HCT116 (cell line): ENCODE results near the gene C1QTNF12. TPM values are rescaled to one million over a fixed set of nuclear protein-coding genes. Genes with fewer than 3 reads are reported as not detected.

Source experiments
- ATAC-seq: fragments of 200-7000 bp; cut with Tn5 transposase; 2 replicates; pipeline ENCODE4 v1.9.1; 2020; ENCODE audit warnings: mild to moderate bottlenecking, moderate library complexity
- BruUV-seq: library from RNA; stranded (reverse); fragments of 400-500 nt; replicated peaks from 2 replicates; lab custom pipeline; 2021; lab: Mats Ljungman, UMichigan
- CTCF ChIA-PET: fragments of 300-600 bp; sonication (Branson Sonifier 250); formaldehyde crosslinking; loops from one replicate; lab custom pipeline; 2021; ENCODE audit warnings: antibody characterized with exemption; lab: Charles Lee
- POLR2A ChIA-PET: fragments of 300-600, 350-600 bp; sonication (Branson Sonifier 250); formaldehyde crosslinking; loops from one replicate; lab custom pipeline; 2021; ENCODE audit warnings: antibody characterized with exemption; lab: Charles Lee
- RAD21 ChIA-PET, 2 experiments: fragments of 300-600 bp; sonication (Branson Sonifier 250); formaldehyde crosslinking; loops; one replicate each; lab custom pipeline; 2023; ENCODE audit warnings: low total read pairs in 2 of 2; ENCODE audit not compliant: uncharacterized antibody in 2 of 2, unreplicated experiment in 2 of 2, low non-redundant PET in 1 of 2; lab: Charles Lee
- DNase-seq: peaks from one replicate; pipeline ENCODE4 v3.0.0-alpha.2; 2010; ENCODE audit warnings: low read depth, low spot score
- H2AFZ ChIP-seq: fragments of 200-600 bp; shearing (Covaris generic), sonication (generic); 2 replicates; pipeline ENCODE4 v1.6.1; 2017; ENCODE audit warnings: low read depth, mixed run types, mixed read lengths, antibody characterized with exemption, low read length; ENCODE audit not compliant: poor library complexity, severe bottlenecking
- H3K27ac ChIP-seq: 2 replicates; pipeline ENCODE4 v1.5.1; 2012; ENCODE audit warnings: low read depth, low read length
- H3K27me3 ChIP-seq: fragments of 200-600 bp; sonication (generic); 2 replicates; pipeline ENCODE4 v1.6.1; 2016; ENCODE audit warnings: mixed run types, low read length, mixed read lengths; ENCODE audit not compliant: insufficient read depth
- H3K36me3 ChIP-seq, 2 experiments: fragments of 200-500 bp in 1 of 2; fragments of 200-600 bp in 1 of 2; sonication (Bioruptor generic) in 1 of 2; sonication (generic) in 1 of 2; 2 replicates each; pipeline versions ENCODE4 v1.5.1 to v1.6.1; 2014 to 2016; ENCODE audit warnings: low read length in 2 of 2, inconsistent platforms in 1 of 2, mixed read lengths in 1 of 2, mixed run types in 1 of 2; ENCODE audit not compliant: insufficient read depth in 2 of 2, control insufficient read depth in 1 of 2
- H3K4me1 ChIP-seq, 2 experiments: fragments of 200-600 bp in 1 of 2; sonication (generic) in 1 of 2; 2 replicates each; pipeline versions ENCODE4 v1.5.1 to v1.6.1; 2012 to 2017; ENCODE audit warnings: low read length in 2 of 2, inconsistent platforms in 1 of 2, mild to moderate bottlenecking in 1 of 2, mixed read lengths in 1 of 2, mixed run types in 1 of 2, moderate library complexity in 1 of 2; ENCODE audit not compliant: insufficient read depth in 2 of 2, control insufficient read depth in 1 of 2
- H3K4me2 ChIP-seq: fragments of 200-600 bp; sonication (generic); 2 replicates; pipeline ENCODE4 v1.6.1; 2017; ENCODE audit warnings: mixed run types, low read length, mixed read lengths
- H3K4me3 ChIP-seq, 2 experiments: fragments of 200-600 bp in 1 of 2; sonication (generic) in 1 of 2; replicated peaks in 1 of 2; 2 replicates each; pipeline ENCODE4 v1.5.1; 2011 to 2016; ENCODE audit warnings: low read length in 2 of 2, control low read depth in 1 of 2, low read depth in 1 of 2, mild to moderate bottlenecking in 1 of 2, mixed read lengths in 1 of 2, mixed run types in 1 of 2
- H3K79me2 ChIP-seq: fragments of 200-600 bp; sonication (generic); 2 replicates; pipeline ENCODE4 v1.6.1; 2017; ENCODE audit warnings: mild to moderate bottlenecking, mixed run types, low read length, moderate library complexity, mixed read lengths; ENCODE audit not compliant: insufficient read depth
- H3K9ac ChIP-seq: fragments of 200-600 bp; sonication (generic); 2 replicates; pipeline ENCODE4 v1.6.1; 2016; ENCODE audit warnings: low read length, mixed read lengths
- H3K9me2 ChIP-seq: fragments of 200-600 bp; sonication (generic), shearing (Covaris generic); 2 replicates; pipeline ENCODE4 v1.6.1; 2017; ENCODE audit warnings: mixed run types, mild to moderate bottlenecking, moderate library complexity; ENCODE audit not compliant: insufficient read depth
- H3K9me3 ChIP-seq, 2 experiments: fragments of 200-500 bp in 1 of 2; fragments of 200-600 bp in 1 of 2; sonication (Bioruptor generic) in 1 of 2; sonication (generic) in 1 of 2; 2 replicates each; pipeline ENCODE4 v1.6.1; 2014 to 2017; ENCODE audit warnings: low read length in 2 of 2, mixed read lengths in 2 of 2, inconsistent platforms in 1 of 2, low read depth in 1 of 2, mild to moderate bottlenecking in 1 of 2, mixed run types in 1 of 2, moderate library complexity in 1 of 2; ENCODE audit not compliant: control insufficient read depth in 1 of 2, insufficient read depth in 1 of 2
- H4K20me1 ChIP-seq: fragments of 200-600 bp; sonication (generic), shearing (Covaris generic); 2 replicates; pipeline ENCODE4 v1.6.1; 2017; ENCODE audit warnings: mixed run types, mild to moderate bottlenecking, moderate library complexity; ENCODE audit not compliant: insufficient read depth
- CBX3 ChIP-seq: IDR thresholded peaks from 2 replicates; pipeline ENCODE4 v1.6.1; 2012; ENCODE audit warnings: low read depth
- ELF1 ChIP-seq: IDR thresholded peaks from 2 replicates; pipeline ENCODE4 v1.6.1; 2012; ENCODE audit warnings: low read depth, borderline replicate concordance
- EZH2phosphoT487 ChIP-seq: fragments of 200-600 bp; IDR thresholded peaks from 2 replicates; pipeline ENCODE4 v1.6.1; 2018; ENCODE audit warnings: antibody characterized with exemption, borderline replicate concordance
- POLR2A ChIP-seq: IDR thresholded peaks from 2 replicates; pipeline ENCODE4 v1.7.0; 2011; ENCODE audit warnings: borderline replicate concordance; ENCODE audit not compliant: insufficient read depth, insufficient read length; ENCODE audit errors: extremely low read depth
- POLR2AphosphoS5 ChIP-seq: IDR thresholded peaks from 2 replicates; pipeline ENCODE4 v1.6.1; 2011; ENCODE audit warnings: mild to moderate bottlenecking, low read depth, low read length, moderate library complexity
- RAD21 ChIP-seq: IDR thresholded peaks from 2 replicates; pipeline ENCODE4 v1.6.1; 2012; ENCODE audit warnings: low read depth, mild to moderate bottlenecking
- YY1 ChIP-seq: IDR thresholded peaks from 2 replicates; pipeline ENCODE4 v1.6.1; 2011; ENCODE audit warnings: low read length, low read depth, moderate library complexity, mild to moderate bottlenecking; ENCODE audit not compliant: insufficient replicate concordance; ENCODE audit errors: extremely low read depth
- ZFX ChIP-seq: fragments of 450-650 bp; IDR thresholded peaks from 2 replicates; pipeline ENCODE4 v1.6.1; 2017
- ZNF274 ChIP-seq: fragments of 200-500 bp; sonication (Bioruptor generic); IDR thresholded peaks from 2 replicates; pipeline ENCODE4 v1.6.1; 2014; ENCODE audit warnings: mild to moderate bottlenecking, low read depth, low read length, inconsistent platforms
- intact Hi-C: fragments of 100-400 bp; cut with micrococcal nuclease; formaldehyde crosslinking; loops from 2 replicates; pipeline ENCODE4 v1.10.0; 2022
- total RNA-seq: library from RNA; stranded (reverse); gene quantifications from one replicate; pipeline ENCODE4 v1.2.1, GENCODE V29; 2021; ENCODE audit not compliant: unreplicated experiment
- TF ChIP-seq, protein P1 (sequence below): IDR thresholded peaks from 2 replicates; pipeline ENCODE4 v1.6.1; 2012; ENCODE audit warnings: low read depth
- TF ChIP-seq, protein P2 (sequence below), 3 experiments: fragments of 200-600 bp in 1 of 3; sonication (generic) in 1 of 3; IDR thresholded peaks in 2 of 3; conservative IDR thresholded peaks in 1 of 3; 2 replicates each; pipeline ENCODE4 v1.5.1; 2012 to 2017; ENCODE audit warnings: low read depth in 2 of 3, low read length in 2 of 3, antibody characterized with exemption in 1 of 3, borderline replicate concordance in 1 of 3, control low read depth in 1 of 3, mild to moderate bottlenecking in 1 of 3, mixed read lengths in 1 of 3, mixed run types in 1 of 3, moderate library complexity in 1 of 3; ENCODE audit not compliant: insufficient read depth in 1 of 3

The C1QTNF12 gene
- total RNA-seq, 1 experiment from 2014 or later, result 6.9 TPM

DNA sequence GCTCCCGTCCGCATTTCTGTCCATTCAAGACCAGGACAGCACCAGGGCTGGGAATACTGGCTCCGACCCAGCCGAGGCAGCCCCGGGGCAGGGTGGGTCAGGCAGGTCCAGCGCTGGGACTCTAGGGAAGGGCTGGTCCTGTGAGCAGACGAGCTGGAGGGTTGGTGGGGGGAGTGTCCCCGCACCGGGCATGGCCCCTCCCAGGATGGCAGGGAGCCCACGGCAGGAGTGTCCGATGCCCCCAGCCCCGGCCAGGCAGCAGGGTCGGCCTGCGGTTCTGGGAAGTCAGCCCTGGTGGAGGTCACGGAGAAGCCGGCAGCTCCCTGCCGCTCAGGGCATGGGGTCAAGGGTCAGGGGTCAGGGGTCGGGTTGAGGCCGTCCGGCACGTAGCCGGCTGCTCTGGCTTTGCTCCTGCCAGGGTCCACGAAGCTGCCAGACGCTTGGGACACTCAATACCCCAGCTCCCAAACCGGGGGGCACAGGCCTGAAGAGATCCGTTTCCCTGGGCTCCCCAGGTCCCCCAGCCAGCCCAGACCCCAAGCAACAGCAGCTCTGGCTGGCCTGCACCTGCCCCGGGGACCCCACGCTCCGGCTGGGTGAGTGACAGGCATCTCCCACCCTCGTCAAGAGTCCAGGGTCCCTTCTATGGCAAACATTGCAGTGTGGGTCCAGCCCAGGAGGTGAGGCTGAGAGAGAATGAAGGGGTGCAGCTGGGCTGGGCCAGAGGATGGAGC, 6.7 kb downstream of the C1QTNF12 start:
- CTCF ChIA-PET, result no interaction called here
- Histone ChIP-seq H2AFZ (no peak overlapping the region), H3K4me1 (peaks cover 9 to 27% of the 10 kb centered on the region in 2 experiments; a peak in 3 of 4 replicates), H3K27me3 (no peaks in the 10 kb centered on the region), H3K27ac (no peak overlapping the region), H3K9me3 (no peaks in the 10 kb centered on the region), H3K4me2 (no peak overlapping the region)
- ATAC-seq (no peak), DNase-seq (no peak)
- TF ChIP-seq, protein P1, sequence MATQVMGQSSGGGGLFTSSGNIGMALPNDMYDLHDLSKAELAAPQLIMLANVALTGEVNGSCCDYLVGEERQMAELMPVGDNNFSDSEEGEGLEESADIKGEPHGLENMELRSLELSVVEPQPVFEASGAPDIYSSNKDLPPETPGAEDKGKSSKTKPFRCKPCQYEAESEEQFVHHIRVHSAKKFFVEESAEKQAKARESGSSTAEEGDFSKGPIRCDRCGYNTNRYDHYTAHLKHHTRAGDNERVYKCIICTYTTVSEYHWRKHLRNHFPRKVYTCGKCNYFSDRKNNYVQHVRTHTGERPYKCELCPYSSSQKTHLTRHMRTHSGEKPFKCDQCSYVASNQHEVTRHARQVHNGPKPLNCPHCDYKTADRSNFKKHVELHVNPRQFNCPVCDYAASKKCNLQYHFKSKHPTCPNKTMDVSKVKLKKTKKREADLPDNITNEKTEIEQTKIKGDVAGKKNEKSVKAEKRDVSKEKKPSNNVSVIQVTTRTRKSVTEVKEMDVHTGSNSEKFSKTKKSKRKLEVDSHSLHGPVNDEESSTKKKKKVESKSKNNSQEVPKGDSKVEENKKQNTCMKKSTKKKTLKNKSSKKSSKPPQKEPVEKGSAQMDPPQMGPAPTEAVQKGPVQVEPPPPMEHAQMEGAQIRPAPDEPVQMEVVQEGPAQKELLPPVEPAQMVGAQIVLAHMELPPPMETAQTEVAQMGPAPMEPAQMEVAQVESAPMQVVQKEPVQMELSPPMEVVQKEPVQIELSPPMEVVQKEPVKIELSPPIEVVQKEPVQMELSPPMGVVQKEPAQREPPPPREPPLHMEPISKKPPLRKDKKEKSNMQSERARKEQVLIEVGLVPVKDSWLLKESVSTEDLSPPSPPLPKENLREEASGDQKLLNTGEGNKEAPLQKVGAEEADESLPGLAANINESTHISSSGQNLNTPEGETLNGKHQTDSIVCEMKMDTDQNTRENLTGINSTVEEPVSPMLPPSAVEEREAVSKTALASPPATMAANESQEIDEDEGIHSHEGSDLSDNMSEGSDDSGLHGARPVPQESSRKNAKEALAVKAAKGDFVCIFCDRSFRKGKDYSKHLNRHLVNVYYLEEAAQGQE, result no peak
- TF ChIP-seq ELF1 (no peak), EZH2phosphoT487 (no peak)
- TF ChIP-seq, all 23 proteins: peak for 0
- H3K9me2 ChIP-seq, result no peaks in the 10 kb centered on the region
- no TSS peak for BruUV-seq
- no peak overlapping the region for H3K4me3 ChIP-seq
- RAD21 ChIA-PET, result no interaction called here
- H3K9ac ChIP-seq, result no peak overlapping the region
- POLR2A ChIA-PET, result no interaction called here
- H3K79me2 ChIP-seq, result peaks cover 2% of the 10 kb centered on the region; the same call in 1 of the 2 replicates
- no peaks in the 10 kb centered on the region for H4K20me1 ChIP-seq
- intact Hi-C loops, result no loop called here
- no peaks in the 10 kb centered on the region for H3K36me3 ChIP-seq

DNA sequence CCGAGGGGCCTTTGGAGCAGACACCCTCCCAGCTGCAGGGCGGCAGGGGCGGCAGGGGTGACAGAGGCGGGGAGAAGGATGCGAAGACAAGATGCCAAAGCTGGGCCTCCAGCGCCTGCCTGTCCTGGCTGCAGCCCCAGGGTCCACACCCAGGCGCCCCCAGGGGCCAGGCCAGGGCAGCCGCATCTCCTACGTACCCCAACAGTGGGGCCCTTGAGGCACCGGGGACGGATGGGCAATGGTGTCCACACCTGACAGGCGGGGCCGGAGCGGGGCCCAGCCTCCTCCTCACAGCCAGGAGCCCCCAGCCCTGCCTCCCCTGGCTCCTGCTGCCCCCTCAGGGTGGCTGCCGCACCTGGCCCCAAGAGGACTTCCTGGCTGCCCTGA, 7.3 kb downstream of the C1QTNF12 start:
- no peak overlapping the region for H3K4me2 ChIP-seq
- DNase-seq, result no peak
- RAD21 ChIA-PET, result interaction anchor here in 1 of 2 experiments (0.8 kb wide), 1 partner anchor 63 kb away, joined by 3 read pairs; no protein-coding TSS in a partner anchor
- H3K9me2 ChIP-seq, result no peaks in the 10 kb centered on the region
- no peaks in the 10 kb centered on the region for H3K9me3 ChIP-seq
- H3K4me3 ChIP-seq, result no peak overlapping the region
- no TSS peak for BruUV-seq
- H3K27ac ChIP-seq, result no peak overlapping the region
- peaks cover 5% of the 10 kb centered on the region; the same call in 1 of the 2 replicates for H3K79me2 ChIP-seq
- intact Hi-C loops, result no loop called here
- H2AFZ ChIP-seq, result no peak overlapping the region
- no peaks in the 10 kb centered on the region for H3K36me3 ChIP-seq
- CTCF ChIA-PET, result no interaction called here
- no peak overlapping the region for H3K9ac ChIP-seq
- no peak for ATAC-seq
- H4K20me1 ChIP-seq, result no peaks in the 10 kb centered on the region
- H3K4me1 ChIP-seq, result peaks cover 9 to 24% of the 10 kb centered on the region in 2 experiments; a peak in 3 of 4 replicates
- POLR2A ChIA-PET, result no interaction called here
- TF ChIP-seq ZFX, result no peak
- TF ChIP-seq, protein P2, sequence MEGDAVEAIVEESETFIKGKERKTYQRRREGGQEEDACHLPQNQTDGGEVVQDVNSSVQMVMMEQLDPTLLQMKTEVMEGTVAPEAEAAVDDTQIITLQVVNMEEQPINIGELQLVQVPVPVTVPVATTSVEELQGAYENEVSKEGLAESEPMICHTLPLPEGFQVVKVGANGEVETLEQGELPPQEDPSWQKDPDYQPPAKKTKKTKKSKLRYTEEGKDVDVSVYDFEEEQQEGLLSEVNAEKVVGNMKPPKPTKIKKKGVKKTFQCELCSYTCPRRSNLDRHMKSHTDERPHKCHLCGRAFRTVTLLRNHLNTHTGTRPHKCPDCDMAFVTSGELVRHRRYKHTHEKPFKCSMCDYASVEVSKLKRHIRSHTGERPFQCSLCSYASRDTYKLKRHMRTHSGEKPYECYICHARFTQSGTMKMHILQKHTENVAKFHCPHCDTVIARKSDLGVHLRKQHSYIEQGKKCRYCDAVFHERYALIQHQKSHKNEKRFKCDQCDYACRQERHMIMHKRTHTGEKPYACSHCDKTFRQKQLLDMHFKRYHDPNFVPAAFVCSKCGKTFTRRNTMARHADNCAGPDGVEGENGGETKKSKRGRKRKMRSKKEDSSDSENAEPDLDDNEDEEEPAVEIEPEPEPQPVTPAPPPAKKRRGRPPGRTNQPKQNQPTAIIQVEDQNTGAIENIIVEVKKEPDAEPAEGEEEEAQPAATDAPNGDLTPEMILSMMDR (IDR thresholded peaks at IDR 0.05 in 2 of 3, conservative IDR thresholded peaks at IDR 0.05 in 1 of 3; ENCODE audit: borderline replicate concordance in 1 of 3, insufficient read depth in 1 of 3, low read depth in 2 of 3, low read length in 2 of 3), result no peak
- no peak for TF ChIP-seq ZNF274
- no peak for TF ChIP-seq POLR2AphosphoS5
- no peak for TF ChIP-seq CBX3
- TF ChIP-seq POLR2A, result no peak
- no peak for TF ChIP-seq RAD21
- no peak for TF ChIP-seq EZH2phosphoT487
- TF ChIP-seq YY1, result no peak
- no peak for TF ChIP-seq ELF1
- H3K27me3 ChIP-seq, result no peaks in the 10 kb centered on the region
